ENCODE measurements around the gene CCBE1.

The CCBE1 gene

GRCh38 chr18:59646228-59646962 lies 50.8 kb downstream of the CCBE1 start:
- H3K9me3 ChIP-seq (ENCODE audit: insufficient read depth, low read length) = no peaks in the 10 kb centered on the region
- H3F3A ChIP-seq (ENCODE audit: insufficient read depth) = no peaks in the 10 kb centered on the region
- H3K4me3 ChIP-seq (ENCODE audit: insufficient read depth, low read length, poor library complexity, severe bottlenecking) = no peak overlapping the region
- no peak overlapping the region for H3K27ac ChIP-seq (ENCODE audit: low read depth, low read length)
- no peaks in the 10 kb centered on the region for H3K36me3 ChIP-seq (ENCODE audit: low read length)
- no peaks in the 10 kb centered on the region for H3K27me3 ChIP-seq (ENCODE audit: low read length)
- no peak overlapping the region for H3K9ac ChIP-seq (ENCODE audit: low read length)
- H4K20me1 ChIP-seq (ENCODE audit: low read depth, low read length) = no peaks in the 10 kb centered on the region
- H3K4me2 ChIP-seq (ENCODE audit: low read depth, low read length, poor library complexity, severe bottlenecking) = no peak overlapping the region
- no peaks in the 10 kb centered on the region for H3K9me2 ChIP-seq (replicated peaks; ENCODE audit: insufficient read depth, low read length)
- TF ChIP-seq CTCF (IDR thresholded peaks at IDR 0.05; ENCODE audit: insufficient read depth, low read length, poor library complexity, severe bottlenecking) (no peak), EZH2phosphoT487 (conservative IDR thresholded peaks at IDR 0.05; ENCODE audit: low read length) (no peak)
- H3K79me2 ChIP-seq (ENCODE audit: insufficient read depth, low read length) = no peaks in the 10 kb centered on the region
- no peak overlapping the region for H2AFZ ChIP-seq (ENCODE audit: low read depth, low read length, severe bottlenecking)

GRCh38 chr18:59643740-59644139 lies 53.5 kb downstream of the CCBE1 start:
- no peaks in the 10 kb centered on the region for H3K9me2 ChIP-seq (replicated peaks; ENCODE audit: insufficient read depth, low read length)
- H3K4me3 ChIP-seq (ENCODE audit: insufficient read depth, low read length, poor library complexity, severe bottlenecking) = no peak overlapping the region
- TF ChIP-seq EZH2phosphoT487 (conservative IDR thresholded peaks at IDR 0.05; ENCODE audit: low read length) (no peak), CTCF (IDR thresholded peaks at IDR 0.05; ENCODE audit: insufficient read depth, low read length, poor library complexity, severe bottlenecking) (no peak)

GRCh38 chr18:59640721-59641120 lies 56.5 kb downstream of the CCBE1 start:
- H2AFZ ChIP-seq (ENCODE audit: low read depth, low read length, severe bottlenecking) = no peak overlapping the region
- no peaks in the 10 kb centered on the region for H4K20me1 ChIP-seq (ENCODE audit: low read depth, low read length)
- no peaks in the 10 kb centered on the region for H3K27me3 ChIP-seq (ENCODE audit: low read length)
- no peak overlapping the region for H3K4me2 ChIP-seq (ENCODE audit: low read depth, low read length, poor library complexity, severe bottlenecking)
- no peaks in the 10 kb centered on the region for H3K9me3 ChIP-seq (ENCODE audit: insufficient read depth, low read length)
- no peak overlapping the region for H3K27ac ChIP-seq (ENCODE audit: low read depth, low read length)
- no peak for TF ChIP-seq EZH2phosphoT487 (conservative IDR thresholded peaks at IDR 0.05; ENCODE audit: low read length)
- TF ChIP-seq CTCF (IDR thresholded peaks at IDR 0.05; ENCODE audit: insufficient read depth, low read length, poor library complexity, severe bottlenecking) = no peak
- no peaks in the 10 kb centered on the region for H3K9me2 ChIP-seq (replicated peaks; ENCODE audit: insufficient read depth, low read length)
- no peaks in the 10 kb centered on the region for H3K36me3 ChIP-seq (ENCODE audit: low read length)
- H3K4me3 ChIP-seq (ENCODE audit: insufficient read depth, low read length, poor library complexity, severe bottlenecking) = no peak overlapping the region
- H3K9ac ChIP-seq (ENCODE audit: low read length) = no peak overlapping the region
- H3K79me2 ChIP-seq (ENCODE audit: insufficient read depth, low read length) = no peaks in the 10 kb centered on the region
- H3F3A ChIP-seq (ENCODE audit: insufficient read depth) = no peaks in the 10 kb centered on the region

More at GRCh38 chr18:59643740-59644139, 53.5 kb downstream of the CCBE1 start:
- Histone ChIP-seq H4K20me1 (ENCODE audit: low read depth, low read length) (no peaks in the 10 kb centered on the region), H3K9ac (ENCODE audit: low read length) (no peak overlapping the region), H3K9me3 (ENCODE audit: insufficient read depth, low read length) (no peaks in the 10 kb centered on the region), H3K4me2 (ENCODE audit: low read depth, low read length, poor library complexity, severe bottlenecking) (no peak overlapping the region), H2AFZ (ENCODE audit: low read depth, low read length, severe bottlenecking) (no peak overlapping the region), H3K79me2 (ENCODE audit: insufficient read depth, low read length) (no peaks in the 10 kb centered on the region), H3K27ac (ENCODE audit: low read depth, low read length) (no peak overlapping the region), H3F3A (ENCODE audit: insufficient read depth) (no peaks in the 10 kb centered on the region), H3K27me3 (ENCODE audit: low read length) (no peaks in the 10 kb centered on the region), H3K36me3 (ENCODE audit: low read length) (no peaks in the 10 kb centered on the region)

Measured in SU-DHL-6 (cell line).